ENCODE measurements around the gene ZSCAN12. TPM values are rescaled to one million over a fixed set of nuclear protein-coding genes. Genes with fewer than 3 reads are reported as not detected.

The ZSCAN12 gene
- total RNA-seq, 4 donors from 2014 or later: 1.2 to 3.2 (median 2.3) TPM

DNA sequence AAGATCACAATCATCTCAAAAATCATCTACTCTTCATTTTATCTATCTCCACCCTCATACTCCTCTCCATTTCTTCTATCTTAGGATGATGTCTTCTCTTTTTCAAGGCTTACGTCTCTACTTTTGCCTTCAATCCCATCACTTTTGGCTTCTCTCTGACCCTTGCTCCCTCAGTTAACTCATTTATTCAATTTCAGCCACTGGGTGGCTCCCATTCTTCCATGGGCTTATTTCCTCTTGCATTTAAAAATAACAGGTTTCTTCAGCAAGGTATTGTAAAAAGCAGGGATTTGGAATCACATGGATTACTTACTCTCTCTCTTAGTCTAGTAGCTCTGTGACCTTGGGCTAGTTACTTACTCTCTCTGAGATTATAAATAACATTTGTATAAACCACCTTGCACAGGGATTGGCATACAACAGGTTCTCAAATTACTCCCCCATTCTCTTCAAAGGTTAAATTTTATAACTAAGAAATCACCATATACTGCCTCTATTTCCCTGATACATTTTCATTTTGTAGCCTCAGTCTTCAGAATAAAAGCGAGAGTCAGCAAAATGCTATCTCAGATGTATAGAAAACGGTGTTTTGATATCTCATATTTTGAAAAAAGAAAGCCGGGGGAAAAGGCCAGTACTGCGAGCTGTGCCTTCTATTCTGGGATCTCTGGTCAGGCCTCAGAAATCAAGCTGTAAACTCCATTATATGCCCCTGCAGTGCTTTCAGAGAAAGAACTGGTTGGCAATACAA lies 5.5 kb downstream of the ZSCAN12 start:
- Histone ChIP-seq H3K4me1 (peaks cover 15% of the 10 kb centered on the region), H3K27ac (no peak overlapping the region), H3K4me3 (no peak overlapping the region), H3K9me3 (no peaks in the 10 kb centered on the region), H3K36me3 (peaks cover 42% of the 10 kb centered on the region), H3K27me3 (no peaks in the 10 kb centered on the region)
- TF ChIP-seq POLR2A (IDR thresholded peaks at IDR 0.05) (no peak), POLR2AphosphoS5 (IDR thresholded peaks at IDR 0.05) (no peak)
- TF ChIP-seq, protein P1, sequence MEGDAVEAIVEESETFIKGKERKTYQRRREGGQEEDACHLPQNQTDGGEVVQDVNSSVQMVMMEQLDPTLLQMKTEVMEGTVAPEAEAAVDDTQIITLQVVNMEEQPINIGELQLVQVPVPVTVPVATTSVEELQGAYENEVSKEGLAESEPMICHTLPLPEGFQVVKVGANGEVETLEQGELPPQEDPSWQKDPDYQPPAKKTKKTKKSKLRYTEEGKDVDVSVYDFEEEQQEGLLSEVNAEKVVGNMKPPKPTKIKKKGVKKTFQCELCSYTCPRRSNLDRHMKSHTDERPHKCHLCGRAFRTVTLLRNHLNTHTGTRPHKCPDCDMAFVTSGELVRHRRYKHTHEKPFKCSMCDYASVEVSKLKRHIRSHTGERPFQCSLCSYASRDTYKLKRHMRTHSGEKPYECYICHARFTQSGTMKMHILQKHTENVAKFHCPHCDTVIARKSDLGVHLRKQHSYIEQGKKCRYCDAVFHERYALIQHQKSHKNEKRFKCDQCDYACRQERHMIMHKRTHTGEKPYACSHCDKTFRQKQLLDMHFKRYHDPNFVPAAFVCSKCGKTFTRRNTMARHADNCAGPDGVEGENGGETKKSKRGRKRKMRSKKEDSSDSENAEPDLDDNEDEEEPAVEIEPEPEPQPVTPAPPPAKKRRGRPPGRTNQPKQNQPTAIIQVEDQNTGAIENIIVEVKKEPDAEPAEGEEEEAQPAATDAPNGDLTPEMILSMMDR (IDR thresholded peaks at IDR 0.05): no peak
- no peak for DNase-seq (ENCODE audit: low spot score in 2 of 2)
- WGBS: 93% methylated on average over 5 of the region's 5 CpGs

DNA sequence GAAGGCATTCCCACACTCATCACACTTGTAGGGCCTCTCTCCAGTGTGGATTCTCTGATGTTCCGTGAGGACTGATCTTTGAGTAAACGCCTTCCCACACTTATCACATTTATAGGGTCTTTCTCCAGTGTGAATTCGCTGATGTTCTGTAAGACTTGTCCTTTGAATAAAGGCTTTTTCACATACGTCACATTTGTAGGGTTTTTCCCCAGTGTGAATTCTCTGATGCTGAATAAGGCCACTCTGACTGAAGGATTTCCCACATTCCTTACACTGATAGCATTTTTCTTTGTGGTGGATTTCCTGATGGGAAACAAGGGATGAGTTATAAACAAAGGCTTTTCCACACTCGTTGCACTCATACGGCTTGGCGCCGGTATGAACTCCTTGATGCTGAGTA lies 8.9 kb downstream of the ZSCAN12 start:
- 97% methylated on average over 8 of the region's 8 CpGs for WGBS
- Histone ChIP-seq H3K27me3 (no peaks in the 10 kb centered on the region), H3K36me3 (peaks cover 49% of the 10 kb centered on the region), H3K27ac (no peak overlapping the region), H3K4me1 (no peaks in the 10 kb centered on the region), H3K9me3 (no peaks in the 10 kb centered on the region), H3K4me3 (no peak overlapping the region)
- no peak for DNase-seq (ENCODE audit: low spot score in 2 of 2)
- TF ChIP-seq EP300 (IDR thresholded peaks at IDR 0.05) (no peak), POLR2AphosphoS5 (IDR thresholded peaks at IDR 0.05) (no peak), POLR2A (IDR thresholded peaks at IDR 0.05) (no peak)
- TF ChIP-seq, protein P1 (IDR thresholded peaks at IDR 0.05): no peak

DNA sequence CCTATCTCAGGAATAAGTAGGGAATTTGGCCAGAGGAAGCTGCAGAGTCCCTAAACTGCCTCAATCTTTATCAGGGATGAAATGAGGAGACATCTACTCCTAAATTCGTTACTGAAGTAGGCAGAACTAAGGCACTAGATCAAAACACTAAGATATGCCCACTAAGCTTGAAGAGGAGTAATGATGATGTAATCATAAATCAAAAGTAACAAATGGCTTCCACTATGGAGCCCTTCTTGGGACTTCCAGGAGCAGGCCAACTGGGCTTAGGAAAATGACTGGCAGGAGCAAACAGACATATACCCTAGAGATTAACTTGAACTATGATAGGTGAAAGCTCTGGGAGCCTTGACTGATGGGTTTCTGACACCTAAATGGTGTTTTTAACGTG lies 15.4 kb downstream of the ZSCAN12 start:
- DNase-seq (ENCODE audit: low spot score in 2 of 2): no peak
- H3K27ac ChIP-seq: no peak overlapping the region
- no peak for TF ChIP-seq POLR2AphosphoS5 (IDR thresholded peaks at IDR 0.05)
- TF ChIP-seq POLR2A (IDR thresholded peaks at IDR 0.05): no peak
- no peak for TF ChIP-seq EP300 (IDR thresholded peaks at IDR 0.05)
- TF ChIP-seq, protein P1 (IDR thresholded peaks at IDR 0.05): no peak
- no peaks in the 10 kb centered on the region for H3K9me3 ChIP-seq
- peaks cover 13% of the 10 kb centered on the region for H3K4me1 ChIP-seq
- H3K4me3 ChIP-seq: no peak overlapping the region
- peaks cover 29% of the 10 kb centered on the region for H3K36me3 ChIP-seq
- WGBS: 68% methylated on average over 2 of the region's 2 CpGs
- H3K27me3 ChIP-seq: no peaks in the 10 kb centered on the region

DNA sequence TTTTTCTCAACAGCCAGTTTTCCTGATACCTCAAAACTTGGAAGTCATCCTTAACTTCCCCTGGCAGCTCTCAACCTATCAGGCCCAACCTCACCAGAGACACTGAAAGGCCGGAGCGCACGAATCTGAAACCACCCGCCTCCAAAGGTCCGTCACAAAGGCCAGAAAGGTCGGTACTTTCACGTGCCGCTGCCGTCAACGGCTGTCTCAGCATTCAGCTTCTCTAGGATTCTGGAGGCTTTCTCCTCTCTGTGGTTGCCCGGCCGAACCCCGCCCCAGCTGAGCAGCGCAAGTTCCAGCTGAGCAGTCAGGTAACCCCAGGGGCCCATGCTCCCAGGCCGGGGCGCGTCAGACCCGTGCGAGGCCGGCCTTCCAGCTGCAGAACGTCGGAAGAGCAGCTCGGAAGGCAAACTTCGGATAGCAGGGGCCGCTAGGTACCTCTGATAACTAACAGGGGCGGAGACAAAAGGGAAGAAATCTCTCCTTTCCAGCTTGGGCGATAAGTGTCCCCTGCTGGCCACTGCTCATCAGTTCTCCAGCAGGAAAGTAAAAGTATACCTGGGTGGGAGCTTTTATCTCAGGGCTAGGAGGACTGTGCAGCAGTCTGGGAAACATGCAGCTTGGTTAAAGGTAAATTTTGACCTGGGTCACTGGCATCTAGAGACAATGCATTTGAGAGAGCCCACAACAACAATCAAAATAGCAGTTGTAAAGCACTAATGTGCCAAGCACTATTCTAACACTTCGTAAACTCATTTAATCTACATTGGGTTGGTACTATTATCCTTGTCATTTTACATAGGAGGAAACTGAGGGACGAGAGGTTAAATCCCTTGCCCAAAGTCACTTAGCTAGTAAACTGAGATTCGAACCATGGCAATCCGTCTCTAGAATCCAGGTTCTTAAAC lies 16.1 kb downstream of the ZSCAN12 start:
- TF ChIP-seq EP300 (IDR thresholded peaks at IDR 0.05) (no peak), POLR2AphosphoS5 (IDR thresholded peaks at IDR 0.05) (no peak), POLR2A (IDR thresholded peaks at IDR 0.05) (no peak)
- TF ChIP-seq, protein P1 (IDR thresholded peaks at IDR 0.05): no peak
- peak overlapping the region; percentile 48 for H3K4me3 ChIP-seq
- peak; percentile 79 to 90 for DNase-seq (ENCODE audit: low spot score in 2 of 2)
- H3K4me1 ChIP-seq: peaks cover 13% of the 10 kb centered on the region
- no peaks in the 10 kb centered on the region for H3K27me3 ChIP-seq
- WGBS: 28% methylated on average over 30 of the region's 31 CpGs
- peaks cover 25% of the 10 kb centered on the region for H3K36me3 ChIP-seq
- H3K27ac ChIP-seq: peak overlapping the region; percentile 42
- H3K9me3 ChIP-seq: peaks cover 5% of the 10 kb centered on the region

DNA sequence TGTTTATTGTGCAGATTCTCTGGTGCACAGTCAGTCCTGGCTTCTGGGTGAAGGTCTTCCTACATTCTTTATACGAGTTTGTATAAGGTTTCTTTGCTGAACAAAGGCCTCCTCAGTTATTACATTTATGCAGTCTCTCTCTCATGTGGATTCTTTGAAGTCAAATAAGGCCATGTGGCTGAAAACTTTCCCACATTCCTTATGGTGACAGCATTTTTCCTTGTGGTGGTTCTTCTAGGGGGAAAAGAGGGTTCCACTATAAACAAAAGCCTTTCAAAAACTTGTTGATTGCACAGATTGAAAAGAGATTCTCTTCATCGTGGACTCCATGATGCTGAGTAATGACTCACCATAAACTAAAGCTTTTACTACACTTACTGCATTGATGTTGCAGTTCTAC lies 19.2 kb downstream of the ZSCAN12 start:
- WGBS: 87% methylated on average over 2 of the region's 2 CpGs
- peaks cover 17% of the 10 kb centered on the region for H3K36me3 ChIP-seq
- TF ChIP-seq, protein P1 (IDR thresholded peaks at IDR 0.05): no peak
- no peak for TF ChIP-seq POLR2A (IDR thresholded peaks at IDR 0.05)
- peaks cover 13% of the 10 kb centered on the region for H3K4me1 ChIP-seq
- H3K27ac ChIP-seq: no peak overlapping the region
- H3K9me3 ChIP-seq: peaks cover 5% of the 10 kb centered on the region
- no peak for DNase-seq (ENCODE audit: low spot score in 2 of 2)
- H3K27me3 ChIP-seq: no peaks in the 10 kb centered on the region
- no peak overlapping the region for H3K4me3 ChIP-seq

Data from suprapubic skin (tissue), 4 donors.